Measurements from ENCODE around the gene PITX1.

PITX1 gene

DNA sequence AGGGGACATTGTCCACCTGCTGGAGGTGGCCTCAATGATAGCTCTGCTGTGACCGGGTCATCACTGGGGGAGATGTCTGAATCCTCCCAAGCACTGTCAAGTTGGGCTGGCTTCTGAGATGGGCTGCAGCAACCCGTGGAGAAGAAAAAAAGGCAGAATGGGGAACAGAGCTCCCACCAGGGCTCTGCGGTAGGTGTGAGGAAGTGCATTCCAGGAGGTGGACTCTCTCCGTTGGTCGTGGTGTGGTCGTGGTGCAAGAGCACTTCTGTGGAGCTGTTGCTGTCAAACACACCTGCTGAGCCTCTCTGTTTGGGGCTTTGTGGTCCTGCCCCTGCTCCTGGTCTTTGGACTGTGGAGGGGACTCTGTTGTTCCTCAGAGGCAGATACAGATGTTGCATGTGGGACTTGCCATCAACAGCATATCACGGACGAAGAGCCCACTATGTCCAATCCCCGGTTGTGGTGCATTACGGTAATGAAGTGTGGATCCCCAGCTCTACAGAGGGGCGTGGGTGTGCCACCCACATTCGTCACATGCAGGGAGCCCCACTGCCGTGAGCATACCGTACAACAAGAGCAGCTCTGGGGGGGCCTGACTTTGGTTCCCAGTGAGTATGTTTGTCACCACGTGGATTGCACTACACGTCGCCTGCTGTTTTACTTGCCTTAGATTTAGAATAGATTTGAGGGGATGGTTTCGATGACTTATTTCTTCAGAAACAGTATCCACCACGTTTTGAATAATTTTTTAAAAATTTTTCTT, 36.0 kb upstream of the PITX1 start:
- Histone ChIP-seq H3K4me1 (ENCODE audit: control insufficient read depth, insufficient read depth, low read length) (no peaks in the 10 kb centered on the region), H3K4me2 (ENCODE audit: low read length) (no peak overlapping the region), H3K4me3 (ENCODE audit: low read length) (no peak overlapping the region), H3K9ac (ENCODE audit: low read depth, low read length) (no peak overlapping the region), H3K36me3 (ENCODE audit: insufficient read depth, low read length) (no peaks in the 10 kb centered on the region), H3K9me3 (replicated peaks; ENCODE audit: low read length) (no peaks in the 10 kb centered on the region), H3K27me3 (ENCODE audit: control insufficient read depth, insufficient read depth, low read length) (peaks cover 44% of the 10 kb centered on the region)

DNA sequence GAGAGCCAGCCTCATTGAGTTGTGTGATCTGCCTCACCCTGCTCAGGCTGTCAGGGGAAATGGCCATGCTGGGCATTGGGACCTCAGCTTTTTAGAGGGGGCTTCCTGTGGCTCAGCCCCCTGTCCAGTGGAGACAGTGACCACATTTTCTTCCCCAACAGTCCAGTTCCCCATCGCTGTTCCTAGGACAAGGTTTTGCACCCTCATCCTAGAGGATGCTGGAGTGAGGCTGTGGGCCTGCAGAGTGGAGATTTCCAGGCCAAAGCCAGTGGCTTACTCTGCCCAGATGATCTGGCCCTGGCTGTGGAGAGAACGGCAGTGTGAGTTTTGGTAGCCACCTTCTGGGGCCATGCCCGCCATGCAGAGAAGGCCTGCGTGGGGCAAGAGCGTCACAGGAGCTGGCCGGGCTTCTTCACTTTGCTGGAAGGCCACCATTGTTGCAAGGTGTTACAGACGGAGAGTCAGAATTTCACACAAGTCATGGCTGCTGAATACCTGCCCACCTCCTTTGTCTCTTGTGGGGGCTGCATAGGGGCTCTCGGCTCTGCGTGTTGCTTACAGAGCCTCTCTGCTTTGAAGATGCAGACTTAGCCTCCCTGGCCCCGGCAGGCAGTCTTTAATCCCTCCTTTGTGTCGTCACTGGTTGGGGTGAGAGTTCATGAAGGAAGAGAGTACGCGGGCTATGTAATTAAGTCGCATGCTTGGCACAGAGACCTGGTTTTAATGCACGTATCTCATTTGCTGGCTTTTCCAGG, 35.2 kb upstream of the PITX1 start:
- Histone ChIP-seq H3K4me3 (ENCODE audit: low read length) (no peak overlapping the region), H3K9ac (ENCODE audit: low read depth, low read length) (no peak overlapping the region), H3K4me2 (ENCODE audit: low read length) (no peak overlapping the region), H3K4me1 (ENCODE audit: control insufficient read depth, insufficient read depth, low read length) (no peaks in the 10 kb centered on the region), H3K9me3 (replicated peaks; ENCODE audit: low read length) (no peaks in the 10 kb centered on the region), H3K27me3 (ENCODE audit: control insufficient read depth, insufficient read depth, low read length) (peaks cover 39% of the 10 kb centered on the region), H3K36me3 (ENCODE audit: insufficient read depth, low read length) (no peaks in the 10 kb centered on the region)

DNA sequence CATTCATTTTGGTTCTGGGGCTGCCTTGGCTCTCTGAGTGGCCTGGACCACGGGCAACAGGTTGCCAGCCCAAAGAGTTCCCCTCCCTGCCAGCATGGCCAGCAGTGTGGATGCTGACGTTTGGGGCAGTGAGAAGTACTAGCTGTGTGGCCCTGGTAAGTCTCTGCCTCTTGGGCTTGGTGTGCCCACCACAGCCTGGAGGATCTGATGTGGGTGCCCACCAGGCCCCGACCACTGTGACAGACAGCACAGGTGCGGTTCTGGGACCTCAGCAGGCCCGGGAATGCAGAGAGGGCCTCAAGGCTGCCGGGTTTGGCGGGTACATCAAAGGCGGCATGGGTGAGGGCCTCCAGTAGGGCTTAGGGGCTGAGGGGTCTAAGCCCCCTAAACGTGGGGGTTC, 33.6 kb upstream of the PITX1 start:
- H3K4me2 ChIP-seq (ENCODE audit: low read length): no peak overlapping the region
- no peak overlapping the region for H3K4me3 ChIP-seq (ENCODE audit: low read length)
- H3K27me3 ChIP-seq (ENCODE audit: control insufficient read depth, insufficient read depth, low read length): peaks cover 48% of the 10 kb centered on the region
- H3K4me1 ChIP-seq (ENCODE audit: control insufficient read depth, insufficient read depth, low read length): no peaks in the 10 kb centered on the region
- no peak overlapping the region for H3K9ac ChIP-seq (ENCODE audit: low read depth, low read length)
- H3K36me3 ChIP-seq (ENCODE audit: insufficient read depth, low read length): no peaks in the 10 kb centered on the region
- no peaks in the 10 kb centered on the region for H3K9me3 ChIP-seq (replicated peaks; ENCODE audit: low read length)

DNA sequence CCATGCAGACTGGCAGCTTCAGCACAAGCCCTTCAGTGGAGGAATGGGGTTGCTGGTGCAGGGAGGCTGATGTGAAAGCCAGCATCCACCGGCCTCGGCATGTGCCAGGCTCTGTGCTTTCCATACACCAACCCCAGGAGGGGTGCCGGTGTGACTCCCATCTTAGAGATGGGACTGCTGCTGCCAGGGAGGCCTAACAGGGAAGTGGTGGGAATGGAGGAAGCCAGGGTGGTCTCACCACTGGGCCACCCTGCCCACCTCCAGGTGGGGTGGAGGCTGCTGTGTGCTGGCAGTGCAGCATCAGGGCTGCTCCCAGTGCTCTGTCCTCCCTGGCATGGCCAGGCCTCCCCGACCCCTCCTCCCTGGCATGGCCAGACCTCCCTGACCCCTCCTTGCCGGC, 32.8 kb upstream of the PITX1 start:
- no peaks in the 10 kb centered on the region for H3K36me3 ChIP-seq (ENCODE audit: insufficient read depth, low read length)
- H3K4me3 ChIP-seq (ENCODE audit: low read length): no peak overlapping the region
- H3K27me3 ChIP-seq (ENCODE audit: control insufficient read depth, insufficient read depth, low read length): peaks cover 48% of the 10 kb centered on the region
- no peaks in the 10 kb centered on the region for H3K4me1 ChIP-seq (ENCODE audit: control insufficient read depth, insufficient read depth, low read length)
- H3K9me3 ChIP-seq (replicated peaks; ENCODE audit: low read length): no peaks in the 10 kb centered on the region
- H3K9ac ChIP-seq (ENCODE audit: low read depth, low read length): no peak overlapping the region
- no peak overlapping the region for H3K4me2 ChIP-seq (ENCODE audit: low read length)

DNA sequence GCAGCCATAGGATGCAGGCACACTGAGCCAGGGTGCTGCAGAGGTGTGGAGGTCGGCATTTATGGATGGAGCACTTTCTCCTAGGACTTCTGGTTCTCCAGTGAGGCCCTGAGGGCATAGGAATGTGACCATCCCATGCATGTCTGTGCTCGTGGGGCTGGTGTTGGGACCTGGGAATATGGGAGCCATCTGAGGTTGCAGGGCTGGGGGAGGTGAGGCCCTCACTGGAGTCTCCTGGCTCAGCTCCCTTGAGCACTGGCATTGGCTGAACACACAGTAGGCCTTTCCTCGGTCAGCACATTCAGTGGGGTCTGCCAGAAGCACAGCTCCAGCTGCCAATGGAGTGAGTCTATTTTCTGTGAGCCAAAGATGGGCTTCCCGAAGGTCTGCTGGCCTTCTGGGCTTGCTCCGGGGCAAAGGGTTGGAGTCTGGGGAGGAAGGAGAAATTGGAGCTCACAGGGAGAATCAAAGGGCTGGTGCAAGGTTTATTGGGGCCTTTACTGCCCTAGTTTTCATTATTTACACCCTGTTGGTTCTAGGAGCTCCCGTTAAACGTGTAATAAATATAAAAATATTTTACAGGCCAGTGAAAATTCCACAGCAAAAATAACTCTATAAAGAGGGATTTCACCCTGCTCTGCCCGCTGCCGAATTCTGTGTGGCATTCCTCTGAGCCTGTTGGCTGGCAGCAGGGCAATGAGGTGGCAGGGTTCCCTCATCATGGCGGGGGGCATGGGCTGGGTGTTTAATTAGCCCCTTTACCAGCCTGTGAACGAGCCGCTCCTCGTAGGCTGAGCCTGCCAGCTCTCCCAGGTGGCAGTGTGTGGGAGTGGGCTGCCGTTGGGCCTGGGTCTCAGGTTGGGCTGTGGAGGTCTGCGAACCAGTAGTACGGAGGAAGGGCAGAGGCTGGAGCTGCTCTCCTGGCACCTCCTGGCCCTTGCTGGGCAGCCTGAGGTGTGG, 31.6 kb upstream of the PITX1 start:
- Histone ChIP-seq H3K4me2 (ENCODE audit: low read length) (no peak overlapping the region), H3K36me3 (ENCODE audit: insufficient read depth, low read length) (no peaks in the 10 kb centered on the region), H3K4me3 (ENCODE audit: low read length) (no peak overlapping the region), H3K27me3 (ENCODE audit: control insufficient read depth, insufficient read depth, low read length) (peaks cover 50% of the 10 kb centered on the region), H3K4me1 (ENCODE audit: control insufficient read depth, insufficient read depth, low read length) (no peaks in the 10 kb centered on the region), H3K9me3 (replicated peaks; ENCODE audit: low read length) (no peaks in the 10 kb centered on the region), H3K9ac (ENCODE audit: low read depth, low read length) (no peak overlapping the region)

DNA sequence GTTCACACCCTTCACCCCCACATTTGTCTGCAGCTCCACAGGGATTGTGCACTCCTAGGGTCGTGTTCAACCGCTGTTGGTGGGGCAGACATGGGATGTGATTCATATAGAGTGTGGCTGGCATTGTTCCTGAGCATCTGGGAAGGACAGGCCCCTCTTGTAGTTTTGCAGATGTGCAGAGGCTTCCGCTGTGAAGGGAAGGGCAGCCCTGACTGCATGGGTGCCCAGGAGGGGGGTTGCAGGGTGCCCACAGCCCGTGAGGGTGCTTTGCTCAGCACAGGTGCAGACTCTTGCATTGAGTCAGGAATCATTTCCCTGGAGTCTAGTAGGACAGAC, 30.2 kb upstream of the PITX1 start:
- no peak overlapping the region for H3K9ac ChIP-seq (ENCODE audit: low read depth, low read length)
- peaks cover 58% of the 10 kb centered on the region for H3K27me3 ChIP-seq (ENCODE audit: control insufficient read depth, insufficient read depth, low read length)
- H3K4me3 ChIP-seq (ENCODE audit: low read length): no peak overlapping the region
- H3K36me3 ChIP-seq (ENCODE audit: insufficient read depth, low read length): no peaks in the 10 kb centered on the region
- no peaks in the 10 kb centered on the region for H3K4me1 ChIP-seq (ENCODE audit: control insufficient read depth, insufficient read depth, low read length)
- no peak overlapping the region for H3K4me2 ChIP-seq (ENCODE audit: low read length)
- H3K9me3 ChIP-seq (replicated peaks; ENCODE audit: low read length): no peaks in the 10 kb centered on the region

DNA sequence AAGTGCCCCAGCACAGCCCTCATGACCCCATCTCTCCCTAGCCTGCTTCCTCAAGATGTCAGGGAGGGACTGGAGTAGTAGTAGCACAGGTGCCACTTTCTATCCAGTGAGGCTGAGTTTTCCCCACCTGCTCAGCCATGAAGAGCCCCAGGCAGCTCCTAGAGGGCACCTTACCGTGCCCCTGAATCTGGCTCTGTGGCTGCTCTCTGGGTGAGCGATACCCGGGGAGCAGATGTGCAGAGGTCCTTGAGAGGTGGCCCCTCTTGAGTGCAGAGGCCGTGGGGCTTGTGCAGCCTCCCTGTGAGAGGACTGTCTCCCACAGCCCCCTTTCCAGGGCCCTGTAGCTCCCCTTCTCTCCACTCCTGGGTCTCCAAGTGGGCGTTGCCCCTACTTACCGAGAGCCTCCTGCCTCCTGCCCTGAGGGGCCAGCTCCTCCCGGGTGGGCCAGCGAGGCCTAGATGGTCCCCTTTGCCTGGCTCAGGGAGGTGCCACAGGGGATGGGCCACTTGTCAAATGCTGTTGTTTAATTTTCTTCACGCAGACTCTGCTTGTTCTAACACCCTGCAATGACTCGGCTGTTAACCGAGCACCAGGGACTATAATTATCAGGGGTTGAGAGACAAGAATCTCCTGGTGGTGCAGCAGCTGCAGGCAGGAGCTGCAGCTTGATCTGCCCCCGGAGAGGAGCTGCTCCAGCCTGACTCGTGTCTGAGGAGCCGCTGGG, 29.6 kb upstream of the PITX1 start:
- H3K4me3 ChIP-seq (ENCODE audit: low read length): no peak overlapping the region
- no peaks in the 10 kb centered on the region for H3K4me1 ChIP-seq (ENCODE audit: control insufficient read depth, insufficient read depth, low read length)
- no peaks in the 10 kb centered on the region for H3K9me3 ChIP-seq (replicated peaks; ENCODE audit: low read length)
- no peak overlapping the region for H3K4me2 ChIP-seq (ENCODE audit: low read length)
- no peak overlapping the region for H3K9ac ChIP-seq (ENCODE audit: low read depth, low read length)
- no peaks in the 10 kb centered on the region for H3K36me3 ChIP-seq (ENCODE audit: insufficient read depth, low read length)
- H3K27me3 ChIP-seq (ENCODE audit: control insufficient read depth, insufficient read depth, low read length): peaks cover 58% of the 10 kb centered on the region

DNA sequence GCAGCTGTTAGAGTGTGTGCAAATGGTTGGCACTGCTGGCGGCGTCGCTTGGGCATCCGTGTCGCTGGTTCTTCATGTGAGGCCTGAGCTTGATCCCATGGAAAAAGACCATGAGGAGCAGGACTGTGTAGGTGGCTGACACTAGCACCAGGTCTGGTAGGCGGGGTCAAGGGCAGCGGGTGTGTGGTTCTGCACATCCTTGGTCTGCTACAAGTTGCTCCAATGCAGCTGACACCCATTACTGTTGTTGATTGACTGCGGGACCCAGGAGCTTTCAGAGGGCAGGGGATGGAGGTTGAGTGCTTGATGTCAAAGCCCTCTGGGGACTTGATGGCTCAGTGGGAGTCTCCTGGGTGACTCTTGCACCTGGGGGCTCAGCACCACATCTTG, 29.0 kb upstream of the PITX1 start:
- H3K36me3 ChIP-seq (ENCODE audit: insufficient read depth, low read length): no peaks in the 10 kb centered on the region
- peaks cover 58% of the 10 kb centered on the region for H3K27me3 ChIP-seq (ENCODE audit: control insufficient read depth, insufficient read depth, low read length)
- H3K4me1 ChIP-seq (ENCODE audit: control insufficient read depth, insufficient read depth, low read length): no peaks in the 10 kb centered on the region
- H3K9me3 ChIP-seq (replicated peaks; ENCODE audit: low read length): no peaks in the 10 kb centered on the region
- no peak overlapping the region for H3K4me2 ChIP-seq (ENCODE audit: low read length)
- H3K4me3 ChIP-seq (ENCODE audit: low read length): no peak overlapping the region
- H3K9ac ChIP-seq (ENCODE audit: low read depth, low read length): no peak overlapping the region

DNA sequence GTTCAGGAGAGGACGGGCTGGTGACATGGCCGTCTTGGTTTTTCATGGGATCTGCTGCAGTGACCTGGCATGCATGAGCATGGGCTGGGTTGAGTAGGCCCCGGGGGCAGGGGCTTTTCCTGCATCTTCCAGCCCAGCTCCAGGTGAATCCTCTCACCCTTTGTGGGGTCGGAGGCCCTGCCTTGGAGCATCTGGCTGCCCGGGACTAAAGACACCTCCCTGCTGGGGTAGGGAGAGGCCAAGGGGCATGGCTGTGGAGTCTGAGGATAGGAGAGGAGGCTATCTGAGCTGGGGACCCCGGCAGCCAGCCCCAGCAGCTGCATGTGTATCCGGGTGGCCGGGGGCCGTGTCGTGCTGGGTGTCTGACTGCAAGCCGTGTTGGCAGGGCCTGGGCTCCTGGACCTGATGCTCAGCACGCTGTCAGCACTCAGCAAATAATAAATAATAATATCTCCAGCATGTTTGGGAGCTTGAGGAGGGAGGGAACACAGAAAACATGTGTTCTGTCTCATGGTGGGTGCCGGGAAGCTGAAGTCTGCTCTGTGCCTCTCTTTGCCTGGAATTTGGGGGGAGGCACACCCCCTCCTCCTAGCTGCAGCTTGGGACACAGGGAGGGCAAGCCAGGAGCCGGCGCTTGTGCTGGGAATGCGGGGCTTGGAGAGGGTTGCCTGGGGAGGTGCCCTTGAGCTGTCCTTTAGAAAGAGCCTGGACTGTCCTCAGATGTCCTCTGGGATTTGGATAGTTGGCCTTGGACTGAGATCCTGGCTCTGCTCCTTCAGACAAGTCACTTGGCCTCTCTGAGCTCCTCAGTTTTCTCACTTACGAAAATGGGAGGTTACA, 28.4 kb upstream of the PITX1 start:
- no peaks in the 10 kb centered on the region for H3K36me3 ChIP-seq (ENCODE audit: insufficient read depth, low read length)
- H3K4me2 ChIP-seq (ENCODE audit: low read length): no peak overlapping the region
- H3K9ac ChIP-seq (ENCODE audit: low read depth, low read length): no peak overlapping the region
- H3K4me1 ChIP-seq (ENCODE audit: control insufficient read depth, insufficient read depth, low read length): no peaks in the 10 kb centered on the region
- H3K9me3 ChIP-seq (replicated peaks; ENCODE audit: low read length): no peaks in the 10 kb centered on the region
- peaks cover 58% of the 10 kb centered on the region for H3K27me3 ChIP-seq (ENCODE audit: control insufficient read depth, insufficient read depth, low read length)
- H3K4me3 ChIP-seq (ENCODE audit: low read length): no peak overlapping the region

DNA sequence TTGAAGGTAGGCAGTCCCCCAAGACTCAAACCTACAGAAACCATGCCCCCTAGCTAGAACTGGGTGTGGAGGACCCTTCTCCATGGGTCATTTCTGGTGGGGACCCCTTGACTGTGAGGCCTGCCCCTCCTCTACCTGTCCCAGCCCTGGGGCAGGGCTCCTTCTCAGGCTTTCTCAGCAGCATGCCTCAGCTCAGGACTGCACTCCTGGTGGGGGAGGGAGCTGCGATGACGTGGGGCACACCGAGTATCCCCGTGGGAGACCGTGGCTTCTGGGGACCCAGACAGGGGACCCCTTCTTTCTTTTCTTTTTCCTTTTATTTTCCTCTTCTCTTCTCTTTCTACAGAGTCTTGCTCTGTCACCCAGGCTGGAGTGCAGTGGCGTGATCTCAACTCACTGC, 27.0 kb upstream of the PITX1 start:
- Histone ChIP-seq H3K27me3 (ENCODE audit: control insufficient read depth, insufficient read depth, low read length) (peaks cover 56% of the 10 kb centered on the region), H3K36me3 (ENCODE audit: insufficient read depth, low read length) (no peaks in the 10 kb centered on the region), H3K9ac (ENCODE audit: low read depth, low read length) (no peak overlapping the region), H3K4me1 (ENCODE audit: control insufficient read depth, insufficient read depth, low read length) (no peaks in the 10 kb centered on the region), H3K4me2 (ENCODE audit: low read length) (no peak overlapping the region), H3K4me3 (ENCODE audit: low read length) (no peak overlapping the region), H3K9me3 (replicated peaks; ENCODE audit: low read length) (no peaks in the 10 kb centered on the region)
